Measurements from ENCODE around the gene VAPB.

The VAPB gene

GRCh38 chr20:58378704-58379103 is 10.3 kb upstream of the VAPB start:
- no peak for DNase-seq

DNA sequence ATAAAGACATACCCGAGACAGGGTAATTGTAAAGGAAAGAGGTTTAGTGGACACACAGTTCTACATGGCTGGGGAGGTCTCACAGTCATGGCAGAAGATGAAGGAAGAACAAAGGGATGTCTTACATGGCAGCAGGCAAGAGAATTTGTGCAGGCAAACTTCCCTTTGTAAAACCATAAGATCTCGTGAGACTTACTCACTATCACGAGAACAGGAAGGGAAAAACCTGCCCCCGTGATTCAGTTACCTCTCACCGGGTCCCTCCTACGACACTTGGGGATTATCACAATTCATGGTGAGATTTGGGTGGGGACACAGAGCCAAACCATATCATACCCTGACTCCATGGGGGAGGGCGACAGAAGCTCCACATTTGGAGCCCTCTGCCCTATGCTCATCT is 7.4 kb upstream of the VAPB start:
- no peak for DNase-seq

- no peak for DNase-seq
Observed at GRCh38 chr20:58382096-58382495, 6.9 kb upstream of the VAPB start.

DNA sequence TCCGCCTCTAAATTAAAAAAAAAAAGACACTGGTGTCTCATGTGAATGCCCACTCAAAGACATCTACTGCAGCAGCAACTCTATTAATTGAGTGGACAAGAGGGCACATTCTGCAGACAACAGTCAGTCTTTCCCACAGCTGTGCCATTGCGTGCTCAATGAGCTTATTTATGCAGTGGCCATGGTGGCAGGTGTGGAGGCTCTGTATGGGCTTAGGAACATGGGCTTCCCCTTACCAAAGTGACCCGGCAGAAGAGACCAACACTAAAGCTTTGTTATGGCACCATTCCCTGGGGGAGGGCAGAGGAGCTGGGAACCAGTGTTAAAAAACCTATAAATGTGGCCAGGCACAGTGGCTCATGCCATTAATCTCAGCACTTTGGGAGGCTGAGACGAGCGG is 4.2 kb upstream of the VAPB start:
- DNase-seq, result no peak

GRCh38 chr20:58388028-58388601 is 914 bp upstream of the VAPB start:
- no peak for DNase-seq

- no peak for DNase-seq
Observed at GRCh38 chr20:58389324-58389967, 417 bp downstream of the VAPB start.

GRCh38 chr20:58389968-58390658 is 1.1 kb downstream of the VAPB start:
- DNase-seq, result no peak

DNA sequence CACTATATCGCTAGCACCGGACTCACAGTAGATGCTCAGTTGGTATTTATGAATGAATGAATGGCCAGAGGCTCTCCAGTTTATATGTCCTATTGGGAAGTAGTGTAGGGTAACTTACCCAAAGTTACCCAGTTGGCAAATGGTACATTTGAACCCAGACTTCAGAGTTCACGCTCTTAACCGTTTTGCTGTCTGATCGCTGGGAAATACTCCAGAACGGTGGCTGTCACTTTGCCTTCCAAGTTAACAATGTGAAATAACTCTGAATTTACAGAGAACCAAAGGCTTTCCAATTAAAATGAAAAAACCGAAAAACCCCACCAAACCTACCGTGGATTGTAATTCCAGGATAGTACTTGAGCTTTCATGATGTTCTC is 1.6 kb downstream of the VAPB start:
- no peak for DNase-seq

GRCh38 chr20:58392286-58392685 is 3.3 kb downstream of the VAPB start:
- DNase-seq, result no peak

GRCh38 chr20:58393299-58393698 is 4.3 kb downstream of the VAPB start:
- DNase-seq, result no peak

DNA sequence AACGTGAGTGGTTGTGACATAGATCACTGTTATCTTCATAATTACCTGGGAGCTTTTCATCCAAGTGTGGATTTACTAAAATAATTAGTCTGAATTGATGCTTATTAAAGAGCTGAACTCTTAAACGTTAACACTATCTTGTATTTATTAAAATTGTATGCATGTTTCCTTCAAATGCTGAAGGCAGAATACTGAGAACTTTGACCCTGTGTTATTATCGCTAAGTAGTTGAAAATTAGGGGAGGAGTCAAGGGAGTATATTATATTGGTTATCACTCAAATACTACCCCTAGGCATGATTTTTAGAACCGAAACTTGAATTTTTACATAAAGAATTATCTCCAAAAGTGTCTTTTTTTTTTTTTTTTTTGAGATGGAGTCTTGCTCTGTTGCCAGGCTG is 5.8 kb downstream of the VAPB start:
- no peak for DNase-seq

- no peak for DNase-seq
Observed at GRCh38 chr20:58395604-58396003, 6.6 kb downstream of the VAPB start.

GRCh38 chr20:58397429-58397828 is 8.4 kb downstream of the VAPB start:
- no peak for DNase-seq

GRCh38 chr20:58398254-58398653 is 9.2 kb downstream of the VAPB start:
- DNase-seq, result no peak

- DNase-seq, result no peak
Observed at GRCh38 chr20:58399926-58400325, 10.9 kb downstream of the VAPB start.

- no peak for DNase-seq
Observed at GRCh38 chr20:58401162-58401561, 12.1 kb downstream of the VAPB start.

DNA sequence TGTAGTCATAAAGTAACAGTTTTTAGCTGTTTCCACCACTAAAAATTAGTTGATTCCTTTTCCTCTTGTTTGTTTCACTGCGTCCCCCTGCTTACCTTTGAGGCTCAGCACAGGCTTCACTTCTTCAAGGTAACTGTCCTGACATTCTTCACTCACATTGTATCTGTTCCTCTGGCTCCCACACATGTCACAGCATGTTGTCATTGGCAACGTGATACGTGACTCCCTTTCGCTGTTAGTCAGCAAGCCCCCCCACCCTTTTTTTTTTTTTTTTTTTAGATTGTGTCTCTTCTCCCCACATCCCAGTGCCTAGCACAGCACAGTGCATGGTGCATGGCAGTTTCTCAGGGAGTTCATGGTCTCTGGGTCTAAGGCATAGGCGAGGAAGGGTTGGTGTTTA is 13.3 kb downstream of the VAPB start:
- no peak for DNase-seq

DNA sequence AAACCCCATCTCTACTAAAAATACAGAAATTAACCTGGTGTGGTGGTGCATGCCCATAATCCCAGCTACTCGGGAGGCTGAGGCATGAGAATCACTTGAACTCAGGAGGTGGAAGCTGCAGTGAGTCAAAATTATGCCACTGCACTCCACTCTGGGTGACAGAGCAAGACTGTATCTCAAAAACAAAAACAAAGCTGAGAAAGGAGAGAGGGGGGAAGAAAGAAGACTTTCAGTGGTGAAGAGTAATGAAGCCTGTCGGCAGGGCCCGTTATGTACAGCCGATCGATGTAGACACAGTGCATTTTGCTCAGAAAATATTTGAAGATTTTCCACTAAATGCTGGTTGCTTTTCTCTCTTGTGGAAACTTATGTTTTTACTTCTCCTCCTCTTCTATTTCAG is 13.8 kb downstream of the VAPB start:
- no peak for DNase-seq

- no peak for DNase-seq
Observed at GRCh38 chr20:58403272-58403671, 14.2 kb downstream of the VAPB start.

DNA sequence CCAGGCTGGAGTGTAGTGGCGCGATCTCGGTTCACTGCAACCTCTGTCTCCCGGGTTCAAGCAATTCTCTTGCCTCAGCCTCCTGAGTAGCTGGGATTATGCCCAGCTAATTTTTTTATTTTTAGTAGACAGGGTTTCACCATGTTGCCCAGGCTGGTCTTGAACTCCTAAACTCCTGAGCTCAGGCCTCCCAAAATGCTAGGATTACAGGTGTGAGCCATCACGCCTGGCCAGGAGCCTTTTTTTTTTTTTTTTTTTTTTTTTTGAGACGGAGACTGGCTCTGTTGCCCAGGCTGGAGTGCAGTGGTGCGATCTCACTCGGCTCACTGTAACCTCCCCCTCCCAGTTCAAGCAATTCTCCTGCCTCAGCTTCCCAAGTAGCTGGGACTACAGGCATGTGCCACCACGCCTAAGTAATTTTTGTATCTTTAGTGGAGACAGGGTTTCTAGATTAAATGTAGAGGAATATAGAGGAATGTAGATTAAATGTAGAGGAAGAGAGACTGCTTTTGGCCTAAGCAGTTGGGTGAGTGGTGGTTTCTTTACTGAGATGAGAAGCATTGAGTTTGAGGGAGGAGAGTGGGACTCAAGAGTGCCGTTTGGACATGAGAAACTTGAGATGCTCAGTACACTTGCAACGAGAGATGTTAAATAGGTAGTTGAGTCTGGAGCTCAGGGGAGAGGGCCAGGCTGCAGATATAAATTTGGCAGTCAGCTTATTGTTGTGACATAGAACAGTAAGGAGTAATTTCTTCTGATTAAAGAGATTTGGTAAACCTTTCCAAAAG is 16.7 kb downstream of the VAPB start:
- no peak for DNase-seq

- DNase-seq, result no peak
Observed at GRCh38 chr20:58406422-58407001, 17.5 kb downstream of the VAPB start.

DNA sequence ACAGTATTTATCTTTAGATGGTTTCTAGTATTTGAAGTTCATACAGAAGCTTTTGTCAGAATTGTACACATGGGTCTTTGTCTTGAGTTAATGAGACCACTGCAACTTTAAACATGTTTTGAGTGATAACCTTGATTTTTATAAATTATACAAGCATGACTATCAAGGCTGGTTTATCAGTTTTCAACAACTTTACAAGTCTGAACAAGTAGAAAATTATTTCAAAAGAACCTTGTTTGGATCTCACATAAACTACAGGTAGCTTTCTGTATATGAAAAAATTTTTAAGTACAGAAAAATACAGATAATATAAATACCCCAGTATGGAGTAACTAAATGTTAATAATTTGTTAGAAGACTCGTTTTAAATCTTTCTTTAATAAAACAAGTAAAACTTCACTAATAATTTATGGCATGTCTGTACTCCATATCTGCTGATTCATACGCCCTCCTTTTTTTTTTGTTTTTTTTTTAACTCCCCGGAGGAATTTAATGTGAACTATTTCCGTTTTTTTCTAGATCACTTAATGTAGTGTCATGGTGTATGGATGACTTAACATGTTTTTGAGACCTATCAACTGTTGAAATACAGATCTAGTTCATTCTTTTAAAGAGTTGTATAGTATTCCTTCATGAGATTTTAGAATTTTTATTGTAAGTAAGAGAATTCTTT is 18.3 kb downstream of the VAPB start:
- DNase-seq, result no peak

Measured in NCI-H187 treated with DMSO at 0.1 percent for 48 hours (cell line).